Osteocyte (in vitro differentiated cells): ENCODE measurements around the gene DDX46. TPM values are rescaled to one million over a fixed set of nuclear protein-coding genes. Genes with fewer than 3 reads are reported as not detected.

ENCODE experiments used
- DNase-seq: peaks from one replicate; pipeline ENCODE4 v3.0.0; 2021; ENCODE audit warnings: mixed read lengths; ENCODE audit not compliant: unreplicated experiment; ENCODE audit errors: extremely low spot score
- H3K27ac Mint-ChIP-seq: one replicate; pipeline ENCODE4 v1.8.0; 2021; ENCODE audit warnings: mild to moderate bottlenecking, mixed read lengths; ENCODE audit not compliant: unreplicated experiment
- H3K27me3 Mint-ChIP-seq: one replicate; pipeline ENCODE4 v1.8.0; 2021; ENCODE audit warnings: mixed read lengths; ENCODE audit not compliant: unreplicated experiment
- H3K36me3 Mint-ChIP-seq: one replicate; pipeline ENCODE4 v1.8.0; 2021; ENCODE audit warnings: mixed read lengths; ENCODE audit not compliant: unreplicated experiment
- H3K4me1 Mint-ChIP-seq: one replicate; pipeline ENCODE4 v1.8.0; 2021; ENCODE audit warnings: mixed read lengths; ENCODE audit not compliant: unreplicated experiment
- H3K4me3 Mint-ChIP-seq: one replicate; pipeline ENCODE4 v1.8.0; 2021; ENCODE audit warnings: mild to moderate bottlenecking, moderate library complexity, mixed read lengths; ENCODE audit not compliant: unreplicated experiment
- H3K9me3 Mint-ChIP-seq: one replicate; pipeline ENCODE4 v1.8.0; 2021; ENCODE audit warnings: mixed read lengths; ENCODE audit not compliant: unreplicated experiment
- total RNA-seq: library from RNA; stranded (reverse); gene quantifications from 2 replicates; pipeline ENCODE4 v1.2.1, GENCODE V29; 2021
- TF ChIP-seq, protein P1 (sequence below): fragments of 200-600 bp; sonication (generic); IDR thresholded peaks from 2 replicates; pipeline ENCODE4 v1.5.0; 2021; ENCODE audit warnings: antibody characterized with exemption, mild to moderate bottlenecking, moderate library complexity

DDX46 gene
- total RNA-seq, 1 donor from 2014 or later = 46.1 TPM

DNA sequence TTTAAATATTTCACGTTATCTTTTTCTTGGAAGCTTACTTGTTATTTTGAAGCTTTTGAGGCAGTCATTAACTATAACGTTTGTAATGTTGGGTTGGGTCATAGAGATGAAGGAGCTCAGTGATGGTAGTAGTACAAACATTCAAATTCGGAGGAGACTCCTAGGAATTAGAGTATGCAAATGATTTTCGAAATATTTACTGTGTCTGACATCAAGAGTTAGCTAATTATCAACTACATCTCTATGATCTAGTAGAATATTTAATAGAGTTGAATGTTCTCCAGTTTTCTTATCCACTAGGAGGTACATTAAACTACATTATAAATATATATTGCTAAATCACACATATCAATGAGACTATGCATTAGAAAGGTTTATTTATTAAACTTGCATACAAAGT is 58.4 kb downstream of the DDX46 start:
- Mint-ChIP-seq H3K4me3 (no peak overlapping the region), H3K36me3 (peaks cover 39% of the 10 kb centered on the region), H3K9me3 (no peaks in the 10 kb centered on the region), H3K27ac (no peak overlapping the region), H3K27me3 (no peaks in the 10 kb centered on the region), H3K4me1 (no peaks in the 10 kb centered on the region)
- no peak for DNase-seq
- TF ChIP-seq, protein P1, sequence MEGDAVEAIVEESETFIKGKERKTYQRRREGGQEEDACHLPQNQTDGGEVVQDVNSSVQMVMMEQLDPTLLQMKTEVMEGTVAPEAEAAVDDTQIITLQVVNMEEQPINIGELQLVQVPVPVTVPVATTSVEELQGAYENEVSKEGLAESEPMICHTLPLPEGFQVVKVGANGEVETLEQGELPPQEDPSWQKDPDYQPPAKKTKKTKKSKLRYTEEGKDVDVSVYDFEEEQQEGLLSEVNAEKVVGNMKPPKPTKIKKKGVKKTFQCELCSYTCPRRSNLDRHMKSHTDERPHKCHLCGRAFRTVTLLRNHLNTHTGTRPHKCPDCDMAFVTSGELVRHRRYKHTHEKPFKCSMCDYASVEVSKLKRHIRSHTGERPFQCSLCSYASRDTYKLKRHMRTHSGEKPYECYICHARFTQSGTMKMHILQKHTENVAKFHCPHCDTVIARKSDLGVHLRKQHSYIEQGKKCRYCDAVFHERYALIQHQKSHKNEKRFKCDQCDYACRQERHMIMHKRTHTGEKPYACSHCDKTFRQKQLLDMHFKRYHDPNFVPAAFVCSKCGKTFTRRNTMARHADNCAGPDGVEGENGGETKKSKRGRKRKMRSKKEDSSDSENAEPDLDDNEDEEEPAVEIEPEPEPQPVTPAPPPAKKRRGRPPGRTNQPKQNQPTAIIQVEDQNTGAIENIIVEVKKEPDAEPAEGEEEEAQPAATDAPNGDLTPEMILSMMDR = no peak

DNA sequence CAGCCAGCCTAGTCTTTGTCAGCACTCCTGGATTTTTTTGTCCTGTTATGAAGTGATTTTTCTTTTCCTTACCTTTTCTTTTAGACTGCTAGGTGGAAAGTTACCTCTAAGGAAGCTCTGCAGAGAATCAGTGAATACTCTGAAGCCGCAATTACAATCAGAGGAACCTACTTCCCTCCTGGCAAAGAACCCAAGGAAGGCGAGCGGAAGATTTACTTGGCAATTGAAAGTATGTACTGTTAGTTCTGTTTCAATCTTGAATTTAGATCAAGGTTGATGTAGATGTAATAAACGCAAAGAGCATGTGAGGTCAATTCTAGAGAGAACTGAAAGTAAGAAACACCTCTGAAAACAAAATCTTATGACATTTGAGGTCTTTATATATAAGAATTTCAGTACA is 60.2 kb downstream of the DDX46 start:
- no peak overlapping the region for H3K4me3 Mint-ChIP-seq
- no peaks in the 10 kb centered on the region for H3K9me3 Mint-ChIP-seq
- no peak for DNase-seq
- H3K36me3 Mint-ChIP-seq = peaks cover 37% of the 10 kb centered on the region
- H3K27ac Mint-ChIP-seq = no peak overlapping the region
- H3K27me3 Mint-ChIP-seq = no peaks in the 10 kb centered on the region
- TF ChIP-seq, protein P1 = no peak
- no peaks in the 10 kb centered on the region for H3K4me1 Mint-ChIP-seq

DNA sequence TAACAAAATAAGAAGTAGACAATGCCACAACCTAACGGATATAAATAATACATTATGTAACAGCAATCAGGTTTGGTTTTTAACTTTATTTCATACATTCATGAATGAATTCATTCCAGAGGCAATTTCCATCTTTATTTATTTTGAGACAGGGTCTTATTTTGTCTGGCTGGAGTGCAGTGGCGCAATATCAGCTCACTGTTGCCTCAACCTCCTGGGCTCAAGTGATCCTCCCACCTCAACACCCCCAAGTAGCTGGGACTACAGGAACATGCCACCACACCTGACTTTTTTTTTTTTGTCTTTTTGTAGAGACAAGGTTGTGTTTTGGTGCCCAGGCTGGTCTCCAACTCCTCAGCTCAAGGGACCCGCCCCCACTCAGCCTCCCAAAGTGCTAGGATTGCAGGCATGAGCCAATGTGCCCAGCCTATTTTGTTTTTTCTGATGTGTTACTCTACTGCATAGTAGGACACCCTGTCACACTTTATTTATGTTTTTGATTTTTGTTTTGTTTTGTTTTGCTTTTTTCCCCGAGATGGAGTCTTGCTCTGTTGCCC is 60.9 kb downstream of the DDX46 start:
- Mint-ChIP-seq H3K4me3 (no peak overlapping the region), H3K27ac (no peak overlapping the region), H3K9me3 (no peaks in the 10 kb centered on the region), H3K27me3 (no peaks in the 10 kb centered on the region), H3K36me3 (peaks cover 34% of the 10 kb centered on the region), H3K4me1 (no peaks in the 10 kb centered on the region)
- DNase-seq = no peak
- TF ChIP-seq, protein P1 = no peak

DNA sequence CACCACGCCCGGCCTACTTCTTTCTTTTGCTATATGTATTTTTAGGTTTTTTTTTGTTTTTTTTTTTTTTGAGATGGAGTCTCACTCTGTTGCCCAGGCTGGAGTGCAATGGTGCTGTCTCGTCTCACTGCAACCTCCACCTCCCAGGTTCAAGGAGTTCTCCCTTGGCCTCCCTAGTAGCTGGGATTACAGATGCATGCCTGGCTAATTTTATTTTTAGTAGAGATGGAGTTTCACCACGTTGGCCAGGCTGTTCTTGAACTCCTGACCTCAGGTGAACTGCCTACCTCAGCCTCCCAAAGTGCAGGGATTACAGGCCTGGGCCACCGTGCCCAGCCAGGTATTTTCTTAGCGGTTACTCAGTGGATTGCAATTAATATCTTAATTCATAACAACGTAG is 63.3 kb downstream of the DDX46 start:
- TF ChIP-seq, protein P1 = no peak
- Mint-ChIP-seq H3K9me3 (no peaks in the 10 kb centered on the region), H3K36me3 (peaks cover 38% of the 10 kb centered on the region), H3K4me1 (no peaks in the 10 kb centered on the region), H3K4me3 (no peak overlapping the region), H3K27me3 (no peaks in the 10 kb centered on the region), H3K27ac (no peak overlapping the region)
- no peak for DNase-seq

DNA sequence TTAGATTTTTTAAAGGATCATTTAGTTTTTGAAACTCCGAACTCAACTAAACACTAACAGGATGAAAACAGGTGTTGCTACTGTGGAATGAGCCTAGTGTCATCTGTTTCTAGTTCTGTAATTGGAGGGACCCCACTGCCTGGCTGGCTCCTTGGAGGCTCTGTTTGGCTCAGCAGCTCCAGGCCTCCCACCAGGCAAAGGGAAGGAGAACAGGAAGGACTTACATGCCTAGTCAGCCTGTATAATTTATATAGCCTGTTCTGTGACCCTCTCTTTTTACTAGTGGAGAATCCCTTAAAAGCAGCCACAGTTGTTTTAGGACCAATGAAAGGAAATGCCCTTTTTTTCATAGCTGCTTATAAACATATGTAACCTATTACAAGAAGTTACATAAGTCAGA is 66.1 kb downstream of the DDX46 start:
- H3K4me1 Mint-ChIP-seq = no peaks in the 10 kb centered on the region
- TF ChIP-seq, protein P1 = no peak
- H3K4me3 Mint-ChIP-seq = no peak overlapping the region
- H3K36me3 Mint-ChIP-seq = peaks cover 34% of the 10 kb centered on the region
- no peak for DNase-seq
- no peaks in the 10 kb centered on the region for H3K27me3 Mint-ChIP-seq
- H3K9me3 Mint-ChIP-seq = no peaks in the 10 kb centered on the region
- H3K27ac Mint-ChIP-seq = no peak overlapping the region
